GM18505 (cell line): ENCODE measurements around the gene TFCP2.

ENCODE experiments used
- ATAC-seq: cut with Tn5 transposase; IDR thresholded peaks from one replicate; pipeline ENCODE4 v1.9.1; 2021; ENCODE audit not compliant: unreplicated experiment
- POLR2A ChIP-seq: IDR thresholded peaks from 4 replicates; pipeline ENCODE4 v1.6.1; 2011; ENCODE audit warnings: borderline replicate concordance; ENCODE audit not compliant: insufficient read depth, insufficient read length; ENCODE audit errors: extremely low read depth

The TFCP2 gene

GRCh38 chr12:51190820-51191219 lies 17.9 kb upstream of the TFCP2 start:
- ATAC-seq, result no peak

GRCh38 chr12:51189790-51190355 lies 16.9 kb upstream of the TFCP2 start:
- no peak for ATAC-seq
- TF ChIP-seq POLR2A, result no peak

More at GRCh38 chr12:51190820-51191219, 17.9 kb upstream of the TFCP2 start:
- TF ChIP-seq POLR2A, result no peak

- TF ChIP-seq POLR2A, result peak; percentile 29
- peak; percentile 52 for ATAC-seq
Observed at GRCh38 chr12:51188359-51189051, 15.6 kb upstream of the TFCP2 start.

GRCh38 chr12:51187370-51187987 lies 14.5 kb upstream of the TFCP2 start:
- TF ChIP-seq POLR2A, result no peak

GRCh38 chr12:51186465-51187085 lies 13.6 kb upstream of the TFCP2 start:
- TF ChIP-seq POLR2A, result no peak
- no peak for ATAC-seq

More at GRCh38 chr12:51187370-51187987, 14.5 kb upstream of the TFCP2 start:
- no peak for ATAC-seq

GRCh38 chr12:51185171-51185717 lies 12.3 kb upstream of the TFCP2 start:
- TF ChIP-seq POLR2A, result no peak
- no peak for ATAC-seq

GRCh38 chr12:51183816-51184215 lies 10.9 kb upstream of the TFCP2 start:
- no peak for TF ChIP-seq POLR2A

GRCh38 chr12:51183349-51183748 lies 10.4 kb upstream of the TFCP2 start:
- TF ChIP-seq POLR2A, result no peak
- ATAC-seq, result no peak

More at GRCh38 chr12:51183816-51184215, 10.9 kb upstream of the TFCP2 start:
- ATAC-seq, result no peak

- no peak for ATAC-seq
- no peak for TF ChIP-seq POLR2A
Observed at GRCh38 chr12:51181558-51181957, 8.6 kb upstream of the TFCP2 start.

- no peak for ATAC-seq
- no peak for TF ChIP-seq POLR2A
Observed at GRCh38 chr12:51177897-51178296, 5.0 kb upstream of the TFCP2 start.

GRCh38 chr12:51174501-51174900 lies 1.6 kb upstream of the TFCP2 start:
- no peak for ATAC-seq
- no peak for TF ChIP-seq POLR2A

- ATAC-seq, result peak; percentile 15
- TF ChIP-seq POLR2A, result no peak
Observed at GRCh38 chr12:51171884-51172514, 936 bp downstream of the TFCP2 start.

- no peak for TF ChIP-seq POLR2A
- no peak for ATAC-seq
Observed at GRCh38 chr12:51163795-51164194, 9.1 kb downstream of the TFCP2 start.
